Sigmoid colon (tissue), 7 donors: ENCODE results near the gene MSX1. TPM values are rescaled to one million over a fixed set of nuclear protein-coding genes. Genes with fewer than 3 reads are reported as not detected.
"Not testable (repeated sequence)": the region's sequence is repeated elsewhere in the genome, so short reads cannot be mapped to it uniquely, and the experiment has no call there.

Experiments used
- DNase-seq: peaks from one replicate; pipeline ENCODE4 v3.0.0-alpha.2; 2019
- H3K27ac ChIP-seq, 4 donors: fragments of 200-600 bp; sonication (generic); one replicate each; pipeline ENCODE4 v1.5.1; 2016 to 2019; ENCODE audit warnings: mild to moderate bottlenecking in 1 of 4
- H3K27me3 ChIP-seq, 3 donors: fragments of 200-600 bp; sonication (generic); one replicate each; pipeline ENCODE4 v1.5.1; 2019; ENCODE audit warnings: mild to moderate bottlenecking in 1 of 3
- H3K36me3 ChIP-seq, 4 donors: fragments of 200-600 bp; sonication (generic); one replicate each; pipeline ENCODE4 v1.5.1; 2016 to 2019
- H3K4me1 ChIP-seq, 4 donors: fragments of 200-600 bp; sonication (generic); one replicate each; pipeline ENCODE4 v1.5.1; 2017 to 2019
- H3K4me3 ChIP-seq, 4 donors: fragments of 200-600 bp; sonication (generic); one replicate each; pipeline ENCODE4 v1.5.1; 2017 to 2019; ENCODE audit warnings: mild to moderate bottlenecking in 2 of 4, moderate library complexity in 1 of 4
- H3K9me3 ChIP-seq, 4 donors: fragments of 200-600 bp in 3 of 4; sonication (generic) in 3 of 4; one replicate each; pipeline versions ENCODE4 v1.5.1 to v1.6.1; 2013 to 2019
- EP300 ChIP-seq, 4 donors: sonication (generic); formaldehyde crosslinking; IDR thresholded peaks; one replicate each; pipeline ENCODE4 v1.6.1; 2017; ENCODE audit warnings: antibody characterized with exemption in 4 of 4
- POLR2A ChIP-seq, 2 donors: fragments of 450-650 bp; IDR thresholded peaks; one replicate each; pipeline ENCODE4 v1.6.1; 2016; ENCODE audit warnings: antibody characterized with exemption in 2 of 2, mild to moderate bottlenecking in 2 of 2, moderate library complexity in 2 of 2
- POLR2AphosphoS5 ChIP-seq, 4 donors: sonication (generic); formaldehyde crosslinking; IDR thresholded peaks; one replicate each; pipeline ENCODE4 v1.6.1; 2017; ENCODE audit warnings: antibody characterized with exemption in 4 of 4
- WGBS, 2 donors: extraction: QIAGEN DNeasy Blood & Tissue Kit; methylation state at CpG; one replicate each; pipeline ENCODE4 v1.1.7; 2013; 5-methylcytosine and 5-hydroxymethylcytosine counted together
- intact Hi-C: fragments of 100-400 bp; cut with DNase I; formaldehyde crosslinking; loops from one replicate; pipeline ENCODE4 v1.15.1; 2023
- polyA plus RNA-seq, 3 donors: library from polyadenylated mRNA; stranded (reverse); fragments of 200-250 nt; gene quantifications; one replicate each; pipeline ENCODE4 v1.2.3, GENCODE V29; 2013
- total RNA-seq, 4 donors: library from RNA; depleted of rRNA; stranded (reverse); fragments of >200 nt; gene quantifications; one replicate each; pipeline ENCODE4 v1.1.0, GENCODE V29; 2016
- TF ChIP-seq, protein P1 (sequence below), 4 experiments: fragments of 450-650 bp in 3 of 4; fragments of 200-600 bp in 1 of 4; IDR thresholded peaks; one replicate each; pipeline ENCODE4 v1.5.1; 2016 to 2019; ENCODE audit warnings: antibody characterized with exemption in 4 of 4, mild to moderate bottlenecking in 3 of 4, moderate library complexity in 2 of 4
- donor health status: healthy with polysubstance abuse.
- donor health status: Bipolar disorder and iron deficiency.
- donor health status: healthy.

The MSX1 gene
- total and polyA plus RNA-seq, 7 donors, result 0.45 to 7.2 (median 0.99) TPM; not detected in 1

DNA sequence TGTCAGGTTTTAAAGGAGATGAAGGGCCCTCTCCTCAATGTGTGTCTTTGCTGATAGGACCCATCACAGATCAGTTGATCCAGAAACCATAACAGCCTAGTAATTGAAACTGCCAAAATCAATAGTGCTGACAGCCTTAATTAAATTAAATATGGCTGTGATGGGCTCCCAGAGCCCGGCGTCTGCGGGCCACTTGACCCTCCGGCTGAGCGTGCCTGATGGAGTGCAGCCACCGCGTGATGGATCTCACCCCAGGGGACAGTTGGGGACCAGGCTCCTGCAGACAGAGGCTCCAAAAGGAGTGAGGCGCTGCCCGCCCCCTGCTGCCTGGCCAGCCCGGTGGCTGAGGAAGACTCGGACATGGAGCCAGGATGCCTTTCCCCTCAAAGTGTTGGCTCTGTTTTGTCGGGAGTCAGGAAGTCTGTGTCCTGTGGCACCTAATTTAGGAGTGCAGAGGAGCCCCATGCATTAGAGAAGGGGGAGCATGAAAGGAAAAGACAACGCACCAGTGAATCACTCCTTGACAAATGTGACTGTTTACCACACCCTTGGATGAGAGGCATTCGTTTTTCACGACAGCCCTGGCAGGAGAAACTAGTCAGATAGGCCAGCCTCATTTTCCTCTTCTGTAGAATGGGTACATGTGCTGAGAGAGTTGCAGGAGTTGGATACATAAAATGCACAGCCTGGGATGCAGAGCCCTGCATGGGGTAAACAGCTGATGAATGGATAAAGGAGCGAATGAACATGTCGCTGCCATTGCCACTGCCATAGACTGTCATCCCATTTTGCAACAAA is 40.9 kb upstream of the MSX1 start:
- intact Hi-C loops, result no loop called here
- no peak for TF ChIP-seq POLR2A (IDR thresholded peaks at IDR 0.05)
- no peak for TF ChIP-seq EP300 (IDR thresholded peaks at IDR 0.05)
- no peak for TF ChIP-seq POLR2AphosphoS5 (IDR thresholded peaks at IDR 0.05)
- TF ChIP-seq, protein P1, sequence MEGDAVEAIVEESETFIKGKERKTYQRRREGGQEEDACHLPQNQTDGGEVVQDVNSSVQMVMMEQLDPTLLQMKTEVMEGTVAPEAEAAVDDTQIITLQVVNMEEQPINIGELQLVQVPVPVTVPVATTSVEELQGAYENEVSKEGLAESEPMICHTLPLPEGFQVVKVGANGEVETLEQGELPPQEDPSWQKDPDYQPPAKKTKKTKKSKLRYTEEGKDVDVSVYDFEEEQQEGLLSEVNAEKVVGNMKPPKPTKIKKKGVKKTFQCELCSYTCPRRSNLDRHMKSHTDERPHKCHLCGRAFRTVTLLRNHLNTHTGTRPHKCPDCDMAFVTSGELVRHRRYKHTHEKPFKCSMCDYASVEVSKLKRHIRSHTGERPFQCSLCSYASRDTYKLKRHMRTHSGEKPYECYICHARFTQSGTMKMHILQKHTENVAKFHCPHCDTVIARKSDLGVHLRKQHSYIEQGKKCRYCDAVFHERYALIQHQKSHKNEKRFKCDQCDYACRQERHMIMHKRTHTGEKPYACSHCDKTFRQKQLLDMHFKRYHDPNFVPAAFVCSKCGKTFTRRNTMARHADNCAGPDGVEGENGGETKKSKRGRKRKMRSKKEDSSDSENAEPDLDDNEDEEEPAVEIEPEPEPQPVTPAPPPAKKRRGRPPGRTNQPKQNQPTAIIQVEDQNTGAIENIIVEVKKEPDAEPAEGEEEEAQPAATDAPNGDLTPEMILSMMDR (IDR thresholded peaks at IDR 0.05), result no peak
- no peaks in the 10 kb centered on the region for H3K4me1 ChIP-seq
- H3K36me3 ChIP-seq, result no peaks in the 10 kb centered on the region
- peaks cover 0 to 6% (median 3%) of the 10 kb centered on the region in 4 donors for H3K9me3 ChIP-seq
- 55 to 75% methylated on average over 17 of the region's 17 CpGs for WGBS, 2 donors
- no peak overlapping the region for H3K4me3 ChIP-seq
- DNase-seq, result no peak
- H3K27me3 ChIP-seq, result peaks cover 0 to 9% (median 0%) of the 10 kb centered on the region in 3 donors
- H3K27ac ChIP-seq, result no peak overlapping the region

DNA sequence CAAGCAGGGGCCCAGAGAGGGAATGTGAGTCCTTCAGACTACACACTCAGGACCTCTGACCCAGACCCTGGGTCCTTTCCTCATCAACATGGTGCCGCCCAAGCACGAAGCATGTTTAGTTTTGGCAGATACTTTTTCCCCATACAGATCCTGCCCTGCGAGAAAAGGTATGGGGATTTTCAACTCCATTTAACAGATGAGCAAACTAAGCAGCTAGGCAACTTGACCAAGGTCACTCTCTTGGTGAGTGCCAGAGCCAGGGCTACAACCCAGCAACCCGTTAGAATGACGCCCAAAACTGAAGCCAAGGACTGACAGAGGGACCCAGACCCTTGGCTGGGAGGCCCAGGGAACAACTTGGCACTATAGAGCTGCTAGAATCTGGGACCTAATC is 40.3 kb upstream of the MSX1 start:
- Histone ChIP-seq H3K27ac (no peak overlapping the region), H3K4me1 (no peaks in the 10 kb centered on the region), H3K36me3 (no peaks in the 10 kb centered on the region), H3K4me3 (no peak overlapping the region), H3K27me3 (peaks cover 0 to 9% (median 0%) of the 10 kb centered on the region in 3 donors), H3K9me3 (peaks cover 0 to 8% (median 3%) of the 10 kb centered on the region in 4 donors)
- 77 to 80% methylated on average over 5 of the region's 5 CpGs for WGBS, 2 donors
- intact Hi-C loops, result no loop called here
- no peak for TF ChIP-seq POLR2A (IDR thresholded peaks at IDR 0.05)
- DNase-seq, result no peak

DNA sequence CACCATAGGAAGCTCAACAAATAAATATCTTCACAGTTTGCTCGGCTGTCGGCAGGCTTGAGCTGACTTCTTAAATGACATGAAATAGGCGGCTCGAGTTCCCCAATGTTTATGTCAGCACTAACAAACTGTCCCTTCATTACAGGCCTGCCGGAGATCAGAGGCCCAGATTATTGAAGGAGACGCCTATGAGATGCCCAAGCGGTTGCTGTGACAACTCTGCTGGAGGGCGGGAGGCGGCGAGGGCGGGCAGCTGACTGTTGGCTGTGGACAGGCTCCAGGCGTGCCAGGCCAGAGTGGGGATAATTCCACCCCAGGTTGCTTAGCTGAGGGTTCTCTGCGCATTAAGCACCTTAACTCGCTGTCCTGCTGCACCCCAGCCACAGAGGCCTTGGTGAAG is 39.2 kb upstream of the MSX1 start:
- peaks cover 0 to 9% (median 0%) of the 10 kb centered on the region in 3 donors for H3K27me3 ChIP-seq
- peaks cover 0 to 8% (median 3%) of the 10 kb centered on the region in 4 donors for H3K9me3 ChIP-seq
- WGBS, 2 donors, result 70 to 72% methylated on average over 14 of the region's 14 CpGs
- intact Hi-C loops, result no loop called here
- no peak for TF ChIP-seq EP300 (IDR thresholded peaks at IDR 0.05)
- TF ChIP-seq, protein P1 (IDR thresholded peaks at IDR 0.05), result no peak
- no peak for TF ChIP-seq POLR2A (IDR thresholded peaks at IDR 0.05)
- no peak for TF ChIP-seq POLR2AphosphoS5 (IDR thresholded peaks at IDR 0.05)
- no peak overlapping the region for H3K4me3 ChIP-seq
- no peaks in the 10 kb centered on the region for H3K36me3 ChIP-seq
- H3K27ac ChIP-seq, result no peak overlapping the region
- no peaks in the 10 kb centered on the region for H3K4me1 ChIP-seq
- no peak for DNase-seq

DNA sequence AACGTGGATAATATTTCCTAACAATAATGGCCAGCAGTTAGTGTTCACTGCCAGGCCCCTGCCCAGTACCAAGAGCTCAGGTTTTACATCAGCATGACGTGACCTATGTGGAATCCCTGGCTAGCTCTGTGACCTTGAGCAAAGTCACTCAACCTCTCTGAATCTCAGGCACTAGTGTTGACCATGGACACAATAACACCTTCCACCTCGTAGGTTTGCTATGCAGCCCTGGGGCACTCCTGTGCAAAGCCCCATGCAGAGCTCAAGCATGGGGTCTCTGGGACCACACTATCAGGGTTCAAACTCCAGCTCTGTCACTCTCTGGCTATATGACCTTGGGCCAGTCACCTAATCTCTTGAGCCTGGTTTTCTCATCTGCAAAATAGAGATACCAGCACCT is 38.7 kb upstream of the MSX1 start:
- no peak overlapping the region for H3K4me3 ChIP-seq
- H3K27ac ChIP-seq, result no peak overlapping the region
- intact Hi-C loops, result no loop called here
- H3K36me3 ChIP-seq, result no peaks in the 10 kb centered on the region
- no peak for DNase-seq
- TF ChIP-seq EP300 (IDR thresholded peaks at IDR 0.05), result no peak
- no peak for TF ChIP-seq POLR2AphosphoS5 (IDR thresholded peaks at IDR 0.05)
- whole genome bisulfite sequencing, 2 donors, result 54 to 72% methylated on average over 3 of the region's 3 CpGs
- peaks cover 0 to 8% (median 3%) of the 10 kb centered on the region in 4 donors for H3K9me3 ChIP-seq
- no peaks in the 10 kb centered on the region for H3K4me1 ChIP-seq
- peaks cover 0 to 9% (median 0%) of the 10 kb centered on the region in 3 donors for H3K27me3 ChIP-seq

DNA sequence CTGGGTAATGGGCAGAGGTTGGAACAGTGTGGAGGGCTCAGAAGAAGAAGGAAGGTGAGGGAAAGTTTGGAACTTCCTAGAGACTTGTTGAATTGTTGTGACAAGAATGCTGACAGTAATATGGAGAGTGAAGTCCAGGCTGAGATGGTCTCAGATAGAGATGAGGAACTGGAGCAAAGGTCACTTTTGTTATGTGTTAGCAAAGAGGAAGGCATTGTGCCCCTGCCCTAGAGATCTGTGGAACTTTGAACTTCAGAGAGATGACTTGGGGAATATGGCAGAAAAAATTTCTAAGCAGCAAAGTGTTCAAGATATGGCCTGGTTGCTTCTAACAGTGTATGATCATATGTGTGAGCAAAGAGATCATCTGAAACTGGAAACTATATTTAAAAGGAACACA is 37.9 kb upstream of the MSX1 start:
- intact Hi-C loops, result no loop called here
- TF ChIP-seq POLR2A (IDR thresholded peaks at IDR 0.05) (no peak), EP300 (IDR thresholded peaks at IDR 0.05) (no peak), POLR2AphosphoS5 (IDR thresholded peaks at IDR 0.05) (no peak)
- TF ChIP-seq, protein P1 (IDR thresholded peaks at IDR 0.05), result no peak
- no peaks in the 10 kb centered on the region for H3K4me1 ChIP-seq

DNA sequence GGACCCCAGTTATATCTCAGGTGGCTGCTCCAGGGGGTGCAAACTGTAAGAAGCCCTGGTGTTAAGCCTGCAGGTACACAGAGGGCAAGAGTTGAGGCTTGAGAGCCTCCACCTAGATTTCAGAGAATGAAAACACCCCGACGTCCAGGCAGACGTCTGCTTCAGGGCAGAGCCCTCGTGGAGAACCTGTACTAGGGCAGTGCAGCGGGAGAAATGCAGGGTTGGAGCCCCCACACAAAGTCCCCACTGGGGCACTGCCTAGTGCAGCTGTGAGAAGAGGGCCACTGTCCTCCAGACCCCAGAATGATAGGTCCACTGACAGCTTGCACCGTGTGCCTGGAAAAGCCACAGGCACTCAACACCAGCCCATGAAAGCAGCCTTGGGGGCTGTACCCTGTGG is 37.2 kb upstream of the MSX1 start:
- H3K36me3 ChIP-seq, DNase-seq, H3K4me3 ChIP-seq, intact Hi-C loops, H3K9me3 ChIP-seq, H3K4me1 ChIP-seq, H3K27ac ChIP-seq, H3K27me3 ChIP-seq: not testable (repeated sequence)
- 92 to 93% methylated on average over 6 of the region's 6 CpGs for WGBS, 2 donors

More for the DNA sequence above, 37.9 kb upstream of the MSX1 start:
- Histone ChIP-seq H3K27me3 (peaks cover 0 to 9% (median 0%) of the 10 kb centered on the region in 3 donors), H3K36me3 (no peaks in the 10 kb centered on the region), H3K9me3 (peaks cover 0 to 8% (median 3%) of the 10 kb centered on the region in 4 donors), H3K4me3 (no peak overlapping the region), H3K27ac (no peak overlapping the region)
- DNase-seq, result no peak
